OCI-LY3 (cell line): ENCODE data around the gene BAIAP2.

ENCODE experiments used
- H2AFZ ChIP-seq: fragments of 200-600, 300-600 bp; shearing (Covaris generic); 2 replicates; pipeline ENCODE4 v1.6.0; 2014; ENCODE audit warnings: antibody characterized with exemption, low read depth, low read length
- H3K27ac ChIP-seq: fragments of 200-600, 300-600 bp; sonication (generic); 2 replicates; pipeline ENCODE4 v1.5.1; 2014; ENCODE audit warnings: mild to moderate bottlenecking, low read length, moderate library complexity, mixed read lengths
- H3K27me3 ChIP-seq: fragments of 200-600, 300-600 bp; sonication (generic); 2 replicates; pipeline ENCODE4 v1.6.1; 2014; ENCODE audit warnings: low read depth, low read length, mixed read lengths
- H3K36me3 ChIP-seq: fragments of 200-600, 300-600 bp; sonication (generic); replicated peaks from 2 replicates; pipeline ENCODE3; 2014; ENCODE audit warnings: low read depth, low read length, mixed read lengths
- H3K4me1 ChIP-seq: fragments of 300-600, 200-600 bp; sonication (generic); 2 replicates; pipeline ENCODE4 v1.6.1; 2014; ENCODE audit warnings: low read length, mixed read lengths
- H3K4me2 ChIP-seq: fragments of 200-600, 300-600 bp; sonication (generic); 2 replicates; pipeline ENCODE4 v1.6.1; 2014; ENCODE audit warnings: low read length, mixed read lengths
- H3K4me3 ChIP-seq: fragments of 300-600, 200-600 bp; sonication (generic); 2 replicates; pipeline ENCODE4 v1.5.1; 2014; ENCODE audit warnings: antibody characterized with exemption, mild to moderate bottlenecking, low read length, moderate library complexity
- H3K79me2 ChIP-seq: fragments of 300-600, 200-600 bp; shearing (Covaris generic); 2 replicates; pipeline ENCODE4 v1.6.1; 2014; ENCODE audit warnings: mild to moderate bottlenecking, low read length, mixed read lengths
- H3K9ac ChIP-seq: fragments of 300-600, 200-600 bp; shearing (Covaris generic); 2 replicates; pipeline ENCODE4 v1.6.0; 2014; ENCODE audit warnings: mild to moderate bottlenecking, low read length, moderate library complexity
- H3K9me3 ChIP-seq: fragments of 200-600, 300-600 bp; shearing (Covaris generic); 2 replicates; pipeline ENCODE4 v1.6.1; 2014; ENCODE audit warnings: low read length, mixed read lengths; ENCODE audit not compliant: insufficient read depth
- H4K20me1 ChIP-seq: fragments of 200-600, 300-600 bp; sonication (generic); 2 replicates; pipeline ENCODE4 v1.6.1; 2016; ENCODE audit warnings: low read length, mixed read lengths; ENCODE audit not compliant: insufficient read depth
- EZH2phosphoT487 ChIP-seq: fragments of 200-600 bp; shearing (Covaris generic); IDR thresholded peaks from 2 replicates; pipeline ENCODE4 v1.6.1; 2018; ENCODE audit warnings: antibody characterized with exemption, mixed run types, low read depth
- TF ChIP-seq, protein P1 (sequence below): fragments of 200-600, 300-600 bp; sonication (generic); IDR thresholded peaks from 2 replicates; pipeline ENCODE4 v1.5.1; 2014; ENCODE audit warnings: antibody characterized with exemption, low read length, low read depth

BAIAP2 gene

DNA sequence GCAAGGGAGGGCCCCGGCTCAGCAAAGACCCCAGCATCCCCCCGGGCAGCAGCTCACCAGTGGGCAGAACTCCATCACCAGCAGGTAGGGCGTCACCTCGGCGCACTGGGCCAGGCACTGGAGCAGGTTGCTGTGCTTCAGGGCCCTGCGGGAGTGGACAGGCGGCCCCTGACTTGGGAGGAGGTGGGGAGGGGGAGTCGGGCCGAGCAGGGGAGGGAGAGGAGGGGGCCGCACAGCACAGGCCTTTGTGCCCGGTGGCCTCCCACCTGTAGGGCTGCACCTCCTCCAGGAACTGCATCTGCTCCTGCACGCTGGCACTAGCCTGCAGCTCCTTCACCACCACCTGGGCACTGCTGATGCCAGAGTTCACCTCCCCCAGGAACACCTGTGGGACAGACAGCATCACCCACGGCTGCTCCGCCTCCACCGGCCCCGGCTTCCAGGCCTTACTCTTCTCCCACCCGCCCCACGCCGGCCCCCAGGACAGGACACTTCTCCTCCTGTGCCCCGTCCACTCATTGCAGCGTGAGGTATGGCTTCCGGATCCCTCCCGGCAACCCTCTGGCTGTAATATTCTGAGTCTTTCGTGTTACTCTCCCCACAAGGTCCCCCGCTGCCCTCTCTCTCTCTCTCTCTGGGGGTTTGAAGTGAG is 92.7 kb downstream of the BAIAP2 start:
- Histone ChIP-seq H3K27ac (no peak overlapping the region), H4K20me1 (no peaks in the 10 kb centered on the region), H3K27me3 (no peaks in the 10 kb centered on the region), H3K9ac (no peak overlapping the region), H2AFZ (no peak overlapping the region), H3K4me3 (no peak overlapping the region), H3K9me3 (no peaks in the 10 kb centered on the region), H3K79me2 (no peaks in the 10 kb centered on the region), H3K36me3 (no peaks in the 10 kb centered on the region), H3K4me2 (no peak overlapping the region), H3K4me1 (no peaks in the 10 kb centered on the region)
- TF ChIP-seq, protein P1, sequence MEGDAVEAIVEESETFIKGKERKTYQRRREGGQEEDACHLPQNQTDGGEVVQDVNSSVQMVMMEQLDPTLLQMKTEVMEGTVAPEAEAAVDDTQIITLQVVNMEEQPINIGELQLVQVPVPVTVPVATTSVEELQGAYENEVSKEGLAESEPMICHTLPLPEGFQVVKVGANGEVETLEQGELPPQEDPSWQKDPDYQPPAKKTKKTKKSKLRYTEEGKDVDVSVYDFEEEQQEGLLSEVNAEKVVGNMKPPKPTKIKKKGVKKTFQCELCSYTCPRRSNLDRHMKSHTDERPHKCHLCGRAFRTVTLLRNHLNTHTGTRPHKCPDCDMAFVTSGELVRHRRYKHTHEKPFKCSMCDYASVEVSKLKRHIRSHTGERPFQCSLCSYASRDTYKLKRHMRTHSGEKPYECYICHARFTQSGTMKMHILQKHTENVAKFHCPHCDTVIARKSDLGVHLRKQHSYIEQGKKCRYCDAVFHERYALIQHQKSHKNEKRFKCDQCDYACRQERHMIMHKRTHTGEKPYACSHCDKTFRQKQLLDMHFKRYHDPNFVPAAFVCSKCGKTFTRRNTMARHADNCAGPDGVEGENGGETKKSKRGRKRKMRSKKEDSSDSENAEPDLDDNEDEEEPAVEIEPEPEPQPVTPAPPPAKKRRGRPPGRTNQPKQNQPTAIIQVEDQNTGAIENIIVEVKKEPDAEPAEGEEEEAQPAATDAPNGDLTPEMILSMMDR, result no peak
- no peak for TF ChIP-seq EZH2phosphoT487

DNA sequence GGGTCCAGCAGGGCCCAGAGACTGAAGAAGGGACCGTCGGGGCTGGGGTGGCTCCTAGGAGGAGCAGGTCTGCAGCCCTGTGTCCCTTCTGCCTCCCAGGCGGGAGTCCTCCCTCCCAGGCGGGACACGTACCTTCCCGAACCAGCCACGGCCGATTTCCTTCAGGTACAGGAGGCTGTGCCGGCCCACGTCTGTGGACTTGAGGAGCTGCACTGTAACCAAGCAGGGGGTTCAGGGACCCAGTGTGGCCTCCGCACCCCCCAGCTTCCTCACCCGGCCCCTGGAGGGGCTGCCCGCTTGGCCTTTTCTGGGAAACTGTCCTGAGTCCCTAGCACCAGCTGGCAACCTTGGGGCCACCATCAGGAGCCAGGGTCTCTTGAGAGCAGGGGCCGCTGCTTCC is 93.4 kb downstream of the BAIAP2 start:
- Histone ChIP-seq H4K20me1 (no peaks in the 10 kb centered on the region), H3K4me1 (no peaks in the 10 kb centered on the region), H3K27ac (no peak overlapping the region), H2AFZ (no peak overlapping the region), H3K79me2 (no peaks in the 10 kb centered on the region), H3K9ac (no peak overlapping the region), H3K36me3 (no peaks in the 10 kb centered on the region), H3K4me3 (no peak overlapping the region), H3K9me3 (no peaks in the 10 kb centered on the region), H3K27me3 (no peaks in the 10 kb centered on the region), H3K4me2 (no peak overlapping the region)
- TF ChIP-seq, protein P1, result no peak
- TF ChIP-seq EZH2phosphoT487, result no peak

DNA sequence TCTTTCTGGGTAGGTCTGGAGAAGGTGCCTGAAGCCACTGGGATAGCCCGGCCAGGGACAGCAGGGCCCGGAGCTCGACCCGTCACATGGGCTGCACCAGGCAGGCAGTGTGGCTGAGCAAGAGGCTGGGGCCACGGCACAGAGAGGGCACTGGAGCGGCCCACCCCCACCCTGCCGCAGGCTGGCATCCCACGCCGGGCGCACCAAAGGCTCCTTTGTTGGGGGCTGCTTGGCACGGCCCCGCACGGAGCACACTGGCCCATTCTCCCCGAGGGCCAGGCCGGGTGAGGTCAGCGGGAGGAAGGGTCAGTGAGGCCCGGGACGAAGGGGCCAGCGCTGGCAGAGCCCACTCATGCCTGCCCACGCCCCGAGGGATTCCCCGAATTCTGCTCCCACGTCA is 93.8 kb downstream of the BAIAP2 start:
- Histone ChIP-seq H3K4me3 (no peak overlapping the region), H3K27ac (no peak overlapping the region)
- TF ChIP-seq, protein P1, result no peak
- TF ChIP-seq EZH2phosphoT487, result no peak

DNA sequence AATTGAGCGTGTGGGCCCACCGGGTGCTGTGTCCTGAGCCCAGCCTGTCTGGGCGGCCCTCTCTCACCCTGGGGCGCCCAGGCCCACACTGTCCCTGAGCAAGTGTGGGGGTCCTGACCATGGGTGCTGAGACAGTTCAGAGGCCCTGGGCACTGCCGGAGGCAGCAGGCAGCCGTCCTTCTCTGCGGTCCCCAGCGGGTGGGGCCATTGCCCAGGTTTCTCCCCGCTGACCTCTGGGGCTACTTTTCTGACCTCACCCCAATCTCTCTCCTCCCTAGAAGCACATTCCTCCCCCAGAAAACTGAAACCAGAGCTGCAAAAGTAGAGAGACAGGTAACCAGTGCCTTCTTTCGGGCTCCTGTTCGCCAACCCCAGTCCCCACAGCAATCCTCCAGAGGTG is 94.3 kb downstream of the BAIAP2 start:
- no peak overlapping the region for H3K27ac ChIP-seq
- no peaks in the 10 kb centered on the region for H3K9me3 ChIP-seq
- TF ChIP-seq, protein P1, result peak; percentile 22; the same call in 1 of the 2 replicates
- TF ChIP-seq EZH2phosphoT487, result no peak
- no peak overlapping the region for H3K9ac ChIP-seq
- H3K4me2 ChIP-seq, result no peak overlapping the region
- H3K79me2 ChIP-seq, result no peaks in the 10 kb centered on the region
- H3K27me3 ChIP-seq, result no peaks in the 10 kb centered on the region
- no peak overlapping the region for H3K4me3 ChIP-seq
- H4K20me1 ChIP-seq, result no peaks in the 10 kb centered on the region
- no peak overlapping the region for H2AFZ ChIP-seq
- H3K4me1 ChIP-seq, result no peaks in the 10 kb centered on the region
- H3K36me3 ChIP-seq, result no peaks in the 10 kb centered on the region

More for the DNA sequence above, 93.8 kb downstream of the BAIAP2 start:
- Histone ChIP-seq H3K4me1 (no peaks in the 10 kb centered on the region), H3K79me2 (no peaks in the 10 kb centered on the region), H3K27me3 (no peaks in the 10 kb centered on the region), H3K9ac (no peak overlapping the region), H3K36me3 (no peaks in the 10 kb centered on the region), H3K9me3 (no peaks in the 10 kb centered on the region), H4K20me1 (no peaks in the 10 kb centered on the region), H3K4me2 (no peak overlapping the region), H2AFZ (no peak overlapping the region)
